Heart left ventricle (tissue), 16 donors: Measurements from ENCODE around the gene EPS8. TPM values are rescaled to one million over a fixed set of nuclear protein-coding genes. Genes with fewer than 3 reads are reported as not detected.
A peak's percentile ranks its signal among the peaks of the same experiment; 100 is the strongest.

Experiments used
- ATAC-seq, 4 donors: fragments of 200-7000 bp; cut with Tn5 transposase; one replicate each; pipeline ENCODE4 v1.9.1; 2020 to 2022; ENCODE audit warnings: moderate library complexity in 4 of 4, mild to moderate bottlenecking in 3 of 4, moderate number of reproducible peaks in 1 of 4
- DNase-seq, 5 donors: peaks; one replicate each; pipeline ENCODE4 v3.0.0-alpha.2; 2020
- H3K27ac ChIP-seq, 12 donors: fragments of 200-600 bp; sonication (generic) in 4 of 12; one replicate each; pipeline versions ENCODE4 v1.5.0 to v1.8.0; 2016 to 2022; ENCODE audit warnings: mild to moderate bottlenecking in 2 of 12
- H3K27me3 ChIP-seq, 9 donors: fragments of 200-600 bp; sonication (generic) in 2 of 9; one replicate each; pipeline versions ENCODE4 v1.5.1 to v1.8.0; 2016 to 2022; ENCODE audit warnings: mild to moderate bottlenecking in 3 of 9
- H3K36me3 ChIP-seq, 9 donors: fragments of 200-600 bp; sonication (generic) in 2 of 9; one replicate each; pipeline versions ENCODE4 v1.5.0 to v1.8.0; 2018 to 2022; ENCODE audit warnings: mild to moderate bottlenecking in 2 of 9
- H3K4me1 ChIP-seq, 12 donors: fragments of 200-600 bp; sonication (generic) in 4 of 12; one replicate each; pipeline versions ENCODE4 v1.5.0 to v1.8.0; 2016 to 2022; ENCODE audit warnings: mild to moderate bottlenecking in 3 of 12
- H3K4me3 ChIP-seq, 12 donors: fragments of 200-600 bp; sonication (generic) in 4 of 12; one replicate each; pipeline versions ENCODE4 v1.5.0 to v1.8.0; 2017 to 2022; ENCODE audit warnings: mild to moderate bottlenecking in 9 of 12, moderate library complexity in 4 of 12
- H3K9me3 ChIP-seq, 12 donors: fragments of 200-600 bp; sonication (generic) in 4 of 12; one replicate each; pipeline versions ENCODE4 v1.5.0 to v1.8.0; 2016 to 2022; ENCODE audit warnings: mild to moderate bottlenecking in 1 of 12
- POLR2A ChIP-seq, 2 donors: fragments of 450-650 bp; IDR thresholded peaks; one replicate each; pipeline ENCODE4 v1.6.1; 2017; ENCODE audit warnings: antibody characterized with exemption in 2 of 2, mild to moderate bottlenecking in 2 of 2, moderate library complexity in 2 of 2
- WGBS, 4 donors: extraction: QIAGEN DNeasy Blood & Tissue Kit in 2 of 4; methylation state at CpG; one replicate each; pipeline versions ENCODE4 v1.1.5 to v1.1.7; 2013 to 2018; 5-methylcytosine and 5-hydroxymethylcytosine counted together
- intact Hi-C, 10 donors: fragments of 100-400 bp; cut with DNase I; formaldehyde crosslinking; loops; one replicate each; pipeline versions ENCODE4 v1.11.1 to v1.14.2; 2022
- polyA plus RNA-seq, 2 donors: library from polyadenylated mRNA; stranded (reverse); fragments of 200-250 nt; gene quantifications; one replicate each; pipeline ENCODE4 v1.2.3, GENCODE V29; 2013
- total RNA-seq, 9 donors: library from RNA; depleted of rRNA in 2 of 9; stranded (reverse); fragments of >200 nt in 2 of 9; fragmentation: NEBNext Ultra II Directional in 3 of 9; extraction: Animal tissue kit (Norgen Biotek cat#: 25700) in 3 of 9; gene quantifications; one replicate each; pipeline versions ENCODE4 v1.1.0 to v1.2.4, GENCODE V29; 2016 to 2023
- TF ChIP-seq, protein P1 (sequence below), 12 donors: fragments of 200-600 bp; sonication (generic) in 4 of 12; IDR thresholded peaks; one replicate each; pipeline versions ENCODE4 v1.5.0 to v1.8.0; 2018 to 2022; ENCODE audit warnings: antibody characterized with exemption in 12 of 12, mild to moderate bottlenecking in 5 of 12
- donor health status: ischemic (EF 13 %, LVEDD 7.1; RV severe dilation, severe dysfunction).
- donor health status: healthy with polysubstance abuse.
- donor health status: DM: no; HTN: yes; CAD: no.
- donor health status: DM: no; HTN: no; CAD: no.
- donor health status: ischemic (EF 25% LVEDD 6.9; RV normal size, moderate dysfunction).
- donor health status: ischemic (EF 25% LVEDD 5.7; RV mildly dilated, moderate dysfunction).
- donor health status: healthy.
- donor health status: DM: yes; HTN: yes; CAD: no.
- donor health status: ischemic (EF 35%, LVEDD 5.7; RV mildly dilated, moderate dysfunction).
- donor health status: nonischemic (EF 11% LVEDD 7.7; RV severe dilation, severe dysfunction).
- donor health status: DM: yes; HTN: yes; CAD: no.
- donor health status: PGD.
- donor health status: ischemic (EF 29% LVEDD 5.4; RV normal size, mild dysfunction).
- donor health status: nonischemic (EF 23%, LVEDD 6.1; RV moderate dilation, normal function).

EPS8 gene
- total and polyA plus RNA-seq, 11 donors: 11.7 to 56.0 (median 20.9) TPM

- TF ChIP-seq POLR2A (IDR thresholded peaks at IDR 0.05): no peak
- TF ChIP-seq, protein P1, sequence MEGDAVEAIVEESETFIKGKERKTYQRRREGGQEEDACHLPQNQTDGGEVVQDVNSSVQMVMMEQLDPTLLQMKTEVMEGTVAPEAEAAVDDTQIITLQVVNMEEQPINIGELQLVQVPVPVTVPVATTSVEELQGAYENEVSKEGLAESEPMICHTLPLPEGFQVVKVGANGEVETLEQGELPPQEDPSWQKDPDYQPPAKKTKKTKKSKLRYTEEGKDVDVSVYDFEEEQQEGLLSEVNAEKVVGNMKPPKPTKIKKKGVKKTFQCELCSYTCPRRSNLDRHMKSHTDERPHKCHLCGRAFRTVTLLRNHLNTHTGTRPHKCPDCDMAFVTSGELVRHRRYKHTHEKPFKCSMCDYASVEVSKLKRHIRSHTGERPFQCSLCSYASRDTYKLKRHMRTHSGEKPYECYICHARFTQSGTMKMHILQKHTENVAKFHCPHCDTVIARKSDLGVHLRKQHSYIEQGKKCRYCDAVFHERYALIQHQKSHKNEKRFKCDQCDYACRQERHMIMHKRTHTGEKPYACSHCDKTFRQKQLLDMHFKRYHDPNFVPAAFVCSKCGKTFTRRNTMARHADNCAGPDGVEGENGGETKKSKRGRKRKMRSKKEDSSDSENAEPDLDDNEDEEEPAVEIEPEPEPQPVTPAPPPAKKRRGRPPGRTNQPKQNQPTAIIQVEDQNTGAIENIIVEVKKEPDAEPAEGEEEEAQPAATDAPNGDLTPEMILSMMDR (IDR thresholded peaks at IDR 0.05): no peak
- Histone ChIP-seq H3K36me3 (peaks cover 0 to 78% (median 19%) of the 10 kb centered on the region in 9 donors), H3K27ac (no peak overlapping the region), H3K4me1 (no peaks in the 10 kb centered on the region), H3K9me3 (no peaks in the 10 kb centered on the region), H3K4me3 (no peak overlapping the region), H3K27me3 (no peaks in the 10 kb centered on the region)
- ATAC-seq (no peak), DNase-seq (no peak)
- WGBS, 4 donors: 80 to 95% (median 89%) methylated on average over 1 of the region's 1 CpG
- intact Hi-C loops: loop anchor here in 1 of 10 donors (10.0 kb wide), 1 partner anchor 136 kb away; the partner anchor contains the start of gene EPS8
Measured at GRCh38 chr12:15648558-15648957, 140.6 kb downstream of the EPS8 start.

DNA sequence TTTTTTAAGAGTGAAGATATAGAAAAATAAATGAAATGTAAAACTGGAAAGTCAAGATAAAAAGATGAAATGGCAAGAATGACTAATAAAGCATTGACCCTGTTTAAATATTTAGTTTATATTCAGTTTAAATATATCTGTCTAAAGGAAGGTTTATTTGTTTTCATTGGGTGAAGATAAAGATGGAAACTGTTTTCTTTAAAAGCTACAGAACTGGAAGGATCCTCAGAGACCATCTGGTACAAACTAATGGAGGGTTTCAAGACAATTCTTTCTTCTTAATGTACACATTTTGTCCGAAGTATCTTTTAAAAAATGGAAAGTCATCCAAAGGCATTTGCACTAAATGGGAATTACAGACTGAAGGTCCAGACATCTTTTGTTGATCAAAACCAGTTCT is 142.6 kb downstream of the EPS8 start:
- Histone ChIP-seq H3K4me1 (no peaks in the 10 kb centered on the region), H3K27ac (peak overlapping the region in 1 of 12 donors; percentile 3), H3K4me3 (no peak overlapping the region), H3K27me3 (no peaks in the 10 kb centered on the region), H3K9me3 (no peaks in the 10 kb centered on the region), H3K36me3 (peaks cover 0 to 79% (median 30%) of the 10 kb centered on the region in 9 donors)
- DNase-seq (no peak), ATAC-seq (no peak)
- no peak for TF ChIP-seq POLR2A (IDR thresholded peaks at IDR 0.05)
- TF ChIP-seq, protein P1 (IDR thresholded peaks at IDR 0.05): no peak
- 0% methylated on average over 1 of the region's 1 CpG for WGBS, 4 donors
- intact Hi-C loops: loop anchor here in 1 of 10 donors (10.0 kb wide), 1 partner anchor 138 kb away; the partner anchor contains the start of gene EPS8

DNA sequence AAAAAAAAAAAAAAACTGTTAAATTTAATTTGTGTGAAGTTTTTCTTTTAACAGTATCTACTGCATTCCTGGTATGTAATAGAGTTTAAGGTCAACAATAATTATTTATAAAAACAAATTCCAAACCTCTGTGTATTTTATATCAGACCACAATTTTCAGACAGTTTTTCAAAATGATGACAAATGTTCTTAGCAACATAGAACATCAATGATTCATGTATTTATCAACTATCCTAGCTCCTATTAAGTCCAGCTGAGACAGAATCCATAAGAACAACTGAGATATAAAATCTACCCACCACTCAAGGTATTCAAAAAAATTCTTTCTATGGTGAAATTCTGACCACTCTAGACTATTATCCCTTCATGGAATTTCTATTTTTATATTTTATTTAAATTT is 144.5 kb downstream of the EPS8 start:
- Histone ChIP-seq H3K4me3 (no peak overlapping the region), H3K27me3 (no peaks in the 10 kb centered on the region), H3K9me3 (no peaks in the 10 kb centered on the region), H3K36me3 (peaks cover 0 to 85% (median 47%) of the 10 kb centered on the region in 9 donors), H3K4me1 (peaks cover 0 to 1% (median 0%) of the 10 kb centered on the region in 12 donors), H3K27ac (no peak overlapping the region)
- no peak for TF ChIP-seq POLR2A (IDR thresholded peaks at IDR 0.05)
- DNase-seq (no peak), ATAC-seq (no peak)
- intact Hi-C loops: loop anchor here in 1 of 10 donors (10.0 kb wide), 1 partner anchor 140 kb away; the partner anchor contains the start of gene EPS8

DNA sequence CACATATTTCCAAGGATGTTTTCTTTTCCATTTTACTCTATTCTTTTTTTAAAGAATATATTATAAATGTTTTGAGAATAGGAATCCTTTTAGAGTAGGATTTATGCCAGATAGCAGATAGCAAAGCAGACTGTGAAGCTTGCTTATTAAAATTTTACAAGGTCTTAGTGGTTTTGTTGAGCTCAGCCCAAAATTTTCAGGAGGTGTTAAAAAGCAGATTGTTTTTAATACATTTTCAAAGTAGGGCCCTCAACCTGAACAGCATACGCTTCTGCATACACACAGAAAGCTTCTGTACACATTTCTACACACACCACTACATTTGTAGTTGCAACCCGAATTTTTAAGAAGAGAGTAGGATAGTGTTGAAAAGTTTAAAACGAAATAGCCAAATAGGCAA is 151.0 kb downstream of the EPS8 start:
- ATAC-seq (no peak), DNase-seq (no peak)
- H3K27me3 ChIP-seq: no peaks in the 10 kb centered on the region
- 67 to 86% (median 81%) methylated on average over 3 of the region's 3 CpGs for WGBS, 4 donors
- TF ChIP-seq POLR2A (IDR thresholded peaks at IDR 0.05): no peak
- TF ChIP-seq, protein P1 (IDR thresholded peaks at IDR 0.05): no peak
- H3K4me3 ChIP-seq: no peak overlapping the region
- H3K9me3 ChIP-seq: no peaks in the 10 kb centered on the region
- H3K4me1 ChIP-seq: peaks cover 0 to 45% (median 3%) of the 10 kb centered on the region in 12 donors
- H3K36me3 ChIP-seq: peaks cover 0 to 43% (median 19%) of the 10 kb centered on the region in 9 donors
- H3K27ac ChIP-seq: peak overlapping the region in 7 of 12 donors; percentile 4 to 57 (median 25)
- intact Hi-C loops: loop anchor here in 1 of 10 donors (10.0 kb wide), 1 partner anchor 147 kb away; the partner anchor contains the start of gene EPS8
